Measurements from ENCODE around the gene ULK4. TPM values are rescaled to one million over a fixed set of nuclear protein-coding genes. Genes with fewer than 3 reads are reported as not detected.

Gene ULK4
- total and polyA plus RNA-seq, 9 of the 15 experiments (the other 6 are each of a cell fraction or from before 2014, with no cell fraction given) = 3.0 to 5.9 (median 3.5) TPM

DNA sequence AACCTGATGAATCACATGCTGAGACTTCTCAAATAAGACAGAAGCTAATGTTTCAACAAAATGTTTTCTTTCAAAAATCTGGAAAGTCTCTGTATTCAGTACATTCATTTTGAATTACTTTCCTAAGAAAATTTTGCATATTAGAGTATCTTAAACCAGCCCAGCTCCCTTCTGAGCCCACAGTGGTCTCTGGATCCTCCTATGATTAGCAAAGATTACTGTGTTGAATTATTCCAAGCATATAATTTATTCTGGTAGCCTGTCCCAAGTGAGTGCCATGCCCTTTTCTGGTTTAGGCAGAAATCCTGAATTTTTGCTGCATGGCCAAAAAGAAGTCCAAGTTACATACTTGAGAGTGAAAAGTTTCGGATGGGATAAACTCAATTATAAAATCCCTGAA, 483.6 kb downstream of the ULK4 start:
- Histone ChIP-seq H3K9ac (ENCODE audit: insufficient read depth in 1 of 2, low read depth in 2 of 2, low read length in 2 of 2) (no peak overlapping the region), H3K36me3 (ENCODE audit: control insufficient read depth, insufficient read depth, low read length) (no peaks in the 10 kb centered on the region), H3K79me2 (ENCODE audit: control insufficient read depth, insufficient read depth, low read length) (no peaks in the 10 kb centered on the region), H3K4me3 (no peak overlapping the region), H3K27ac (ENCODE audit: extremely low read depth, low read depth, low read length) (no peak overlapping the region), H3K9me3 (replicated peaks; ENCODE audit: control insufficient read depth, insufficient read depth, low read depth, low read length) (no peaks in the 10 kb centered on the region), H3K27me3 (ENCODE audit: control insufficient read depth in 2 of 2, insufficient read depth in 2 of 2, low read length in 2 of 2) (no peaks in the 10 kb centered on the region), H3K4me2 (ENCODE audit: insufficient read depth, low read length) (no peak overlapping the region), H3K9me1 (ENCODE audit: control insufficient read depth, insufficient read depth, low read length) (no peaks in the 10 kb centered on the region), H2AFZ (ENCODE audit: low read depth, low read length) (no peak overlapping the region), H3K4me1 (replicated peaks in 1 of 2; ENCODE audit: control insufficient read depth in 2 of 2, insufficient read depth in 2 of 2, low read length in 2 of 2) (no peaks in the 10 kb centered on the region), H4K20me1 (replicated peaks; ENCODE audit: control insufficient read depth, insufficient read depth, low read length) (no peaks in the 10 kb centered on the region)
- ChIA-PET POLR2A (interaction anchor here (1.1 kb wide), 1 partner anchor 10 kb away, joined by 3 read pairs; no protein-coding TSS in a partner anchor), CTCF (ENCODE audit: low intra/inter-chr PET ratio) (no interaction called here)
- DNase-seq (ENCODE audit: extremely low read depth in 1 of 4, low spot score in 3 of 4) (no peak), ATAC-seq (no peak), FAIRE-seq (no peak)
- in situ Hi-C loops (cut with MboI) = no loop called here
- intact Hi-C loops (cut with micrococcal nuclease) = no loop called here
- TF ChIP-seq RHOXF2B (CRISPR knock-in tag; conservative IDR thresholded peaks at IDR 0.05) = no peak
- BruUV-seq (replicated peaks) = no TSS peak
- 0% methylated on average over 1 of the region's 1 CpG for WGBS (ENCODE audit: insufficient coverage, low coverage, missing lambda C conversion rate)

DNA sequence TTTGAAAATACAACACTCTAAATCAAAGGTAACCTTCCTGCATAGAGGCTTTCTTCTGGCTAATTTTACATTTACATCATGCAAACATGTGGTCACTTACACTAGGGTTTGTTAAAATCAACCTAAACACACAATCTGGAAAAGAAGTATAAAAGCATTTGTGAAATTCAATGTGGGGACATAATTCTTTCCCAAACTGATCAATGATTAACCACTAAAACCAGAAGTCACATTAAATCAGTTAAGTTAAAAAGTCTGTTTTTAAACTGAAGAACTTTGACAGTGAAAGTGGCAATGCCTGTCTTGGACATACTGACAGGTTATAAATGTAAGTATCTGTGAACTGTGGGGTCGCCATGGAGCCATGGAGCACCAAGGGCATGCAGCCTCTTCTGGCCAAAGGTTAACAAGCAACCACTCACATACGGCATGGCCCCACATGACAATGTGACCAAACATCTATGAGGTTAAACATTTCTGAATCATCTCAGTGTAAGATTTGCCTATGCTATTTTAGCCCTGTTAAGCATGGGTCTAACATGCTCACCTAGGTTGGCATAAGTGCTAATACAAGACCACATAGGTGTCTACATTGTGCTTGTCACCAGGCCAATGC, 484.4 kb downstream of the ULK4 start:
- no peaks in the 10 kb centered on the region for H3K79me2 ChIP-seq (ENCODE audit: control insufficient read depth, insufficient read depth, low read length)
- no peak overlapping the region for H3K4me3 ChIP-seq
- TF ChIP-seq, protein P1, sequence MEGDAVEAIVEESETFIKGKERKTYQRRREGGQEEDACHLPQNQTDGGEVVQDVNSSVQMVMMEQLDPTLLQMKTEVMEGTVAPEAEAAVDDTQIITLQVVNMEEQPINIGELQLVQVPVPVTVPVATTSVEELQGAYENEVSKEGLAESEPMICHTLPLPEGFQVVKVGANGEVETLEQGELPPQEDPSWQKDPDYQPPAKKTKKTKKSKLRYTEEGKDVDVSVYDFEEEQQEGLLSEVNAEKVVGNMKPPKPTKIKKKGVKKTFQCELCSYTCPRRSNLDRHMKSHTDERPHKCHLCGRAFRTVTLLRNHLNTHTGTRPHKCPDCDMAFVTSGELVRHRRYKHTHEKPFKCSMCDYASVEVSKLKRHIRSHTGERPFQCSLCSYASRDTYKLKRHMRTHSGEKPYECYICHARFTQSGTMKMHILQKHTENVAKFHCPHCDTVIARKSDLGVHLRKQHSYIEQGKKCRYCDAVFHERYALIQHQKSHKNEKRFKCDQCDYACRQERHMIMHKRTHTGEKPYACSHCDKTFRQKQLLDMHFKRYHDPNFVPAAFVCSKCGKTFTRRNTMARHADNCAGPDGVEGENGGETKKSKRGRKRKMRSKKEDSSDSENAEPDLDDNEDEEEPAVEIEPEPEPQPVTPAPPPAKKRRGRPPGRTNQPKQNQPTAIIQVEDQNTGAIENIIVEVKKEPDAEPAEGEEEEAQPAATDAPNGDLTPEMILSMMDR (IDR thresholded peaks at IDR 0.05 in 2 of 3, conservative IDR thresholded peaks at IDR 0.05 in 1 of 3; ENCODE audit: insufficient read depth in 2 of 3, low read depth in 1 of 3, low read length in 3 of 3) = peak in 1 of 3 experiments; percentile 14; a peak in 1 of 6 replicates
- TF ChIP-seq HMG20B (CRISPR knock-in tag; IDR thresholded peaks at IDR 0.05) = no peak
- H3K4me1 ChIP-seq (replicated peaks in 1 of 2; ENCODE audit: control insufficient read depth in 2 of 2, insufficient read depth in 2 of 2, low read length in 2 of 2) = no peaks in the 10 kb centered on the region
- POLR2A ChIA-PET = no interaction called here
- CTCF ChIA-PET (ENCODE audit: low intra/inter-chr PET ratio) = no interaction called here
- no peaks in the 10 kb centered on the region for H3K9me3 ChIP-seq (replicated peaks; ENCODE audit: control insufficient read depth, insufficient read depth, low read depth, low read length)
- H4K20me1 ChIP-seq (replicated peaks; ENCODE audit: control insufficient read depth, insufficient read depth, low read length) = no peaks in the 10 kb centered on the region
- BruUV-seq (replicated peaks) = no TSS peak
- H3K4me2 ChIP-seq (ENCODE audit: insufficient read depth, low read length) = no peak overlapping the region
- intact Hi-C loops (cut with micrococcal nuclease) = no loop called here
- DNase-seq (ENCODE audit: extremely low read depth in 1 of 4, low spot score in 3 of 4) (no peak), ATAC-seq (no peak), FAIRE-seq (no peak)
- H2AFZ ChIP-seq (ENCODE audit: low read depth, low read length) = no peak overlapping the region
- H3K27me3 ChIP-seq (ENCODE audit: control insufficient read depth in 2 of 2, insufficient read depth in 2 of 2, low read length in 2 of 2) = no peaks in the 10 kb centered on the region
- H3K9ac ChIP-seq (ENCODE audit: insufficient read depth in 1 of 2, low read depth in 2 of 2, low read length in 2 of 2) = no peak overlapping the region
- no peak overlapping the region for H3K27ac ChIP-seq (ENCODE audit: extremely low read depth, low read depth, low read length)
- in situ Hi-C loops (cut with MboI) = no loop called here
- H3K9me1 ChIP-seq (ENCODE audit: control insufficient read depth, insufficient read depth, low read length) = no peaks in the 10 kb centered on the region
- 0% methylated on average over 2 of the region's 2 CpGs for WGBS (ENCODE audit: insufficient coverage, low coverage, missing lambda C conversion rate)
- H3K36me3 ChIP-seq (ENCODE audit: control insufficient read depth, insufficient read depth, low read length) = no peaks in the 10 kb centered on the region

Measured in K562 (cell line).